Mesendoderm (in vitro differentiated cells): ENCODE results near the gene WFDC5.
A peak's percentile ranks its signal among the peaks of the same experiment; 100 is the strongest.

Source experiments
- DNase-seq: peaks from one replicate; pipeline ENCODE4 v3.0.0; 2013
- H2AK5ac ChIP-seq: 2 replicates; pipeline ENCODE4 v1.6.1; 2013; ENCODE audit warnings: low read length, inconsistent platforms
- H2BK120ac ChIP-seq: 2 replicates; pipeline ENCODE4 v1.6.1; 2013; ENCODE audit warnings: low read depth, mild to moderate bottlenecking, low read length, moderate library complexity, mixed read lengths
- H2BK15ac ChIP-seq: replicated peaks from 2 replicates; pipeline ENCODE4 v1.6.1; 2013; ENCODE audit warnings: low read depth, mild to moderate bottlenecking, moderate library complexity
- H2BK5ac ChIP-seq: 2 replicates; pipeline ENCODE4 v1.6.1; 2013; ENCODE audit warnings: low read length, inconsistent platforms
- H3K18ac ChIP-seq: 2 replicates; pipeline ENCODE4 v1.6.1; 2013; ENCODE audit warnings: mild to moderate bottlenecking, low read length, mixed read lengths
- H3K23ac ChIP-seq: one replicate; pipeline ENCODE4 v1.6.1; 2013; ENCODE audit warnings: low read length
- H3K27ac ChIP-seq: 2 replicates; pipeline ENCODE4 v1.5.1; 2013; ENCODE audit warnings: low read depth, mild to moderate bottlenecking, inconsistent platforms, low read length, moderate library complexity
- H3K27me3 ChIP-seq: 2 replicates; pipeline ENCODE4 v1.6.1; 2013; ENCODE audit warnings: low read length, control low read depth, mild to moderate bottlenecking, inconsistent platforms; ENCODE audit not compliant: insufficient read depth, poor library complexity
- H3K36me3 ChIP-seq: 2 replicates; pipeline ENCODE4 v1.6.1; 2013; ENCODE audit warnings: low read length, inconsistent platforms; ENCODE audit not compliant: control insufficient read depth, insufficient read depth
- H3K4ac ChIP-seq: one replicate; pipeline ENCODE4 v1.6.1; 2013; ENCODE audit warnings: low read depth, mild to moderate bottlenecking, low read length, moderate library complexity
- H3K4me1 ChIP-seq: 2 replicates; pipeline ENCODE4 v1.6.1; 2013; ENCODE audit warnings: low read depth, low read length, inconsistent platforms; ENCODE audit not compliant: control insufficient read depth
- H3K4me2 ChIP-seq: 2 replicates; pipeline ENCODE4 v1.6.1; 2013; ENCODE audit warnings: low read length
- H3K4me3 ChIP-seq: 2 replicates; pipeline ENCODE4 v1.5.1; 2013; ENCODE audit warnings: mild to moderate bottlenecking, low read length
- H3K56ac ChIP-seq: one replicate; pipeline ENCODE4 v1.6.1; 2013; ENCODE audit warnings: low read length
- H3K79me1 ChIP-seq: 2 replicates; pipeline ENCODE4 v1.6.1; 2013; ENCODE audit warnings: low read length, inconsistent platforms
- H3K79me2 ChIP-seq: 2 replicates; pipeline ENCODE4 v1.6.1; 2013; ENCODE audit warnings: mild to moderate bottlenecking, low read length; ENCODE audit not compliant: control insufficient read depth, insufficient read depth
- H3K9ac ChIP-seq: 2 replicates; pipeline ENCODE4 v1.6.1; 2013; ENCODE audit warnings: low read length, inconsistent platforms
- H4K5ac ChIP-seq: one replicate; pipeline ENCODE4 v1.6.1; 2013; ENCODE audit warnings: low read length
- H4K8ac ChIP-seq: one replicate; pipeline ENCODE4 v1.6.1; 2013; ENCODE audit warnings: low read depth, mild to moderate bottlenecking, control low read depth, low read length, moderate library complexity
- WGBS: extraction: QIAGEN DNeasy Blood & Tissue Kit; methylation state at CpG from one replicate; pipeline ENCODE4 v1.1.7; 2013; ENCODE audit warnings: low lambda C conversion rate, missing lambda C conversion rate; ENCODE audit not compliant: insufficient coverage; ENCODE audit errors: extremely low coverage; 5-methylcytosine and 5-hydroxymethylcytosine counted together

Gene WFDC5

DNA sequence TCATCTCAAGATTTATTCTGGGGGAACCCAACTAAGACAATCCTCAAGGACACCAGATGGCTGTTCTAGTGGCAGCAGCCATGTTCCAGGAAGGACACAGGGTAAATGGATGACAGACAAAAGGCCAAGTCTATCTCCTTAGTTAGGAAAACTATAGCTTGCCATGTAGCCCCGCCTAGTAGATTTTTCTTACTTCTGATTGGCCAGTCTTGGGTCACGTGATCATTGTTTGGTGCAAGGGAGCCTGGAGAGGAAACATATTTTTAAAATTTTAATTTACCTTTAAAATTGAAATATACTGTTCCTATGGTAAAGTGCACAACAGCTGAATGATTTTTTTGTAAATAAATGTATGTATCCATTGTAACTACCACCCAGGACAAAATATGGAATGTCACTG lies 9.7 kb downstream of the WFDC5 start:
- Histone ChIP-seq H2AK5ac (no peak overlapping the region), H3K4me3 (no peak overlapping the region), H4K5ac (no peak overlapping the region), H4K8ac (no peak overlapping the region), H3K79me2 (no peaks in the 10 kb centered on the region), H3K4me2 (no peak overlapping the region), H2BK120ac (no peak overlapping the region), H3K4ac (no peak overlapping the region), H3K36me3 (no peaks in the 10 kb centered on the region), H2BK5ac (no peak overlapping the region), H3K27me3 (no peaks in the 10 kb centered on the region), H3K23ac (no peak overlapping the region), H3K9ac (no peak overlapping the region), H3K79me1 (no peaks in the 10 kb centered on the region), H2BK15ac (no peak overlapping the region), H3K18ac (no peak overlapping the region), H3K4me1 (peaks cover 1% of the 10 kb centered on the region), H3K56ac (no peak overlapping the region), H3K27ac (no peak overlapping the region)
- DNase-seq = no peak
- WGBS = no CpG with 5 or more reads among the region's 2 CpGs

DNA sequence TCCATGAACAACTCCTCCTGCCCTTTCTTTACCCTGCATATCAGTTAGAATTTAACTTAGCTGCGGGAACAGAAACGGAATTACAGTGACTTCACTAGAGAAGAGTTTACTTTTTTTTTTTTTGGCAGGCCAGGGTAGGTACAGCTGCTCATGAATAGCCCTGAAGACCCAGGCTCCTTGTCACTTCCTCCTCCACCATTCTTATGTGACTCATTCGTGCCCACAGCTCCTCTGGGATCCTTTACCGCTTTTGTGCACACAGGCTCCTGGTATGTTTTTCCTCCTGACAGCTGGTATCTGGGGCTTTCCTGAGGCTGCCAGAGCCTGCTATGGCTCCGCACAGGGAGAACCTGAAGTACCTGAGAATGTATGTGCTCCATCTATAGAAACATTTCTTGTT lies 10.2 kb downstream of the WFDC5 start:
- Histone ChIP-seq H3K23ac (no peak overlapping the region), H3K4me2 (no peak overlapping the region), H3K4me1 (peaks cover 1% of the 10 kb centered on the region), H4K5ac (no peak overlapping the region), H3K4ac (no peak overlapping the region), H4K8ac (no peak overlapping the region), H3K27me3 (no peaks in the 10 kb centered on the region), H3K79me1 (no peaks in the 10 kb centered on the region), H3K9ac (no peak overlapping the region), H3K27ac (no peak overlapping the region), H3K18ac (no peak overlapping the region), H3K4me3 (no peak overlapping the region), H2BK120ac (no peak overlapping the region), H2BK15ac (no peak overlapping the region), H3K79me2 (no peaks in the 10 kb centered on the region), H2BK5ac (no peak overlapping the region), H2AK5ac (no peak overlapping the region), H3K36me3 (no peaks in the 10 kb centered on the region), H3K56ac (no peak overlapping the region)
- no peak for DNase-seq
- WGBS = no CpG with 5 or more reads among the region's 5 CpGs

DNA sequence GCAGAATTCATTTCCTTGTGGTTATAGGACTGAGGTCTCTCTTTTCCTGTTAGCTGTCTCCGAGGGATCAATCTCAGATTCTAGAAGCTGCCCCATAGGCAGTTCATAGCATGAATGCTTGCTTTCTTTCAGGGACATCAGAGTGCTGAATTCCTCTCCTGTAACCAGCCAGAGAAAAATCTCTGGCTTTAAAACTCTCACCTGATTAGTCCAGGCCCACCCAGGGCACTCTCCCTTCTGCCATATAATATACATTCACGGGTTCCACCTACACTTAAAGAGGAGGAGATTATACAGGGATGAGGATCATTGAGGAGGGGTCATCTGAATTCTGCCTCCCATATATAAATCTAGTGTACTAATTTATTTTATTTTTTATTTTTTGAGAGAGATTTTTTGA lies 11.9 kb downstream of the WFDC5 start:
- no peaks in the 10 kb centered on the region for H3K79me1 ChIP-seq
- no CpG with 5 or more reads among the region's 2 CpGs for WGBS
- H3K79me2 ChIP-seq = no peaks in the 10 kb centered on the region
- no peak overlapping the region for H3K18ac ChIP-seq
- H3K9ac ChIP-seq = no peak overlapping the region
- no peak overlapping the region for H3K56ac ChIP-seq
- no peaks in the 10 kb centered on the region for H3K36me3 ChIP-seq
- no peak overlapping the region for H4K8ac ChIP-seq
- no peaks in the 10 kb centered on the region for H3K27me3 ChIP-seq
- no peak overlapping the region for H2BK5ac ChIP-seq
- no peak overlapping the region for H3K4ac ChIP-seq
- H3K4me1 ChIP-seq = peaks cover 1% of the 10 kb centered on the region
- no peak overlapping the region for H4K5ac ChIP-seq
- no peak overlapping the region for H3K23ac ChIP-seq
- no peak overlapping the region for H3K27ac ChIP-seq
- no peak overlapping the region for H2BK120ac ChIP-seq
- no peak overlapping the region for H3K4me3 ChIP-seq
- no peak overlapping the region for H2AK5ac ChIP-seq
- H3K4me2 ChIP-seq = no peak overlapping the region
- H2BK15ac ChIP-seq = no peak overlapping the region
- DNase-seq = no peak

DNA sequence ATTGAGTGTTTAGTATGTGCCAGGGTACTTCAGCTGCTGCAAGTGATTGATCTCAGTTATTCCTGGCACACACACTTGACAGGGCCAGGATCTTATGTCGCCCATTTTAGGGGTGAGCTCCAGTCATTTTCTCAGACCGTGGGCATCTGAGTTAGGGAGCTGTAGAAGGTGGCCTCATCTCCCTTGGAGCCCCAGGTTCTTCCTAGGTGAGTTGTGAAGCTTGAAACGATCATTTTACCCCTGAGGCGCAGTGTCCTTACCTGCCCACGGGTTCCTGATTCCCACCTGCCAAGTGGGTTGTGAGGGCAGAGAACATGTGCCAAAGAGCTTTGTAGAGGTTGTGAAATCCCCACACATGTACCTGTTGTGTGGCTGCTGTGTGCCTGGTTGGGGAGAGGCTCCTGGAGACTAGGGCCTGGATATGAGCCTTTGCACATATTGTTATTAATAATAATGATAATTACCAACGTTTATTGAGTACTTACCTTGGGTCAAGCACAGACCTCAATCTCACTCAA lies 13.6 kb downstream of the WFDC5 start:
- Histone ChIP-seq H4K8ac (no peak overlapping the region), H2BK5ac (no peak overlapping the region), H2BK15ac (no peak overlapping the region), H3K23ac (no peak overlapping the region), H2AK5ac (no peak overlapping the region), H3K9ac (peak overlapping the region; percentile 61), H4K5ac (no peak overlapping the region), H3K4me3 (no peak overlapping the region), H2BK120ac (no peak overlapping the region), H3K4ac (no peak overlapping the region), H3K27ac (no peak overlapping the region), H3K79me1 (no peaks in the 10 kb centered on the region), H3K36me3 (no peaks in the 10 kb centered on the region), H3K4me2 (peak overlapping the region; percentile 41), H3K79me2 (no peaks in the 10 kb centered on the region), H3K18ac (no peak overlapping the region), H3K27me3 (no peaks in the 10 kb centered on the region), H3K56ac (peak overlapping the region; percentile 79), H3K4me1 (peaks cover 1% of the 10 kb centered on the region)
- no CpG with 5 or more reads among the region's 6 CpGs for WGBS
- DNase-seq = no peak

DNA sequence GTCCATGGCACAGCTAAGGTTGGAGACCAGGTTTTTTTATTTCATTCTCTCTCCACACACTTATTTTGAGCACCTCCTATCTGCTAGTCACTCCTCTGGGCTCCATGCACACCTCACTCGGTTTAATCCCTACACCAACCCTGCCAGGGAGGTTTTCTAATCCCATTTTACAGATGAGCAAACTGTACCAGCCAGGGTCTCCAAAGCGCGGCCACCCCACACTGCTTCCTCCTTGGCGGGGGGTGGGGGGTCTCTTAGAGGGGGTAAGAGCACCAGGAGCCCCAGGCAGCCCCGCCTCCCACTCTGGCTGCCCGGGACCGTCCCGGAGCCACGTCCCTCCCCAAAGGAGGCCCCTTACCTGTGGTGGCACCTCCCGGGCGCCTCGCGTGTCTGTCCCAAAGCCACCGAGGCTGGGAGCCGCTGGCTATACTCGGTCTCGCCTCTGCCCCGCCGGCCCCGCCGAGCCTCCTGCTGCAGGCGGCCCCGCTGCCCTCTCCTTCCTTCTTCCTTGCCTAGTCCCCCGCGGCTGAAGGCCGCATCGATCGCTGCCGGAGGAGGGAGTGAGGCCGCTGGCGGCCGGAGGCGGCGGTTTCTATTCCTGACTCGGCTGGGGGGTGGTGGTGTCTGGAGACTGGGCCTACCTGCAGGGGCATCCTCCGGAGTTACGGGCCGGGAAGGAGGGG lies 14.3 kb downstream of the WFDC5 start, which contains the start of gene KCNS1:
Gene KCNS1 (minus strand): TSS at position 565 of the 683 bp plus-strand sequence. CDS start 1,891 bp downstream, outside the sequence.
- peak within 1 kb of the TSS; percentile 41 for H3K4me2 ChIP-seq
- H3K9ac ChIP-seq = peak within 1 kb of the TSS; percentile 61
- no peaks in the 10 kb centered on the region for H3K27me3 ChIP-seq
- H3K79me2 ChIP-seq = no peaks in the 10 kb centered on the region
- no peak within 1 kb of the TSS for H2BK5ac ChIP-seq
- no peak within 1 kb of the TSS for H2AK5ac ChIP-seq
- no peak within 1 kb of the TSS for H3K4me3 ChIP-seq
- H3K56ac ChIP-seq = peak within 1 kb of the TSS; percentile 79
- DNase-seq = peak; percentile 85
- H2BK15ac ChIP-seq = no peak within 1 kb of the TSS
- no peaks in the 10 kb centered on the region for H3K79me1 ChIP-seq
- H4K5ac ChIP-seq = no peak within 1 kb of the TSS
- H3K23ac ChIP-seq = no peak within 1 kb of the TSS
- H3K27ac ChIP-seq = no peak within 1 kb of the TSS
- peak within 1 kb of the TSS; percentile 5 for H3K18ac ChIP-seq
- peaks cover 1% of the 10 kb centered on the region for H3K4me1 ChIP-seq
- no CpG with 5 or more reads among the region's 38 CpGs for WGBS
- H3K36me3 ChIP-seq = no peaks in the 10 kb centered on the region
- H3K4ac ChIP-seq = no peak within 1 kb of the TSS
- H2BK120ac ChIP-seq = no peak within 1 kb of the TSS
- no peak within 1 kb of the TSS for H4K8ac ChIP-seq
